SH-SY5Y (cell line): ENCODE measurements around the gene SGCD.

ENCODE experiments used
- GATA2 ChIP-seq: IDR thresholded peaks from 2 replicates; pipeline ENCODE4 v1.6.1; 2011; ENCODE audit warnings: mild to moderate bottlenecking, low read depth, low read length
- GATA3 ChIP-seq: IDR thresholded peaks from 2 replicates; pipeline ENCODE4 v1.6.1; 2011; ENCODE audit warnings: low read depth, mild to moderate bottlenecking, low read length, moderate library complexity

DNA sequence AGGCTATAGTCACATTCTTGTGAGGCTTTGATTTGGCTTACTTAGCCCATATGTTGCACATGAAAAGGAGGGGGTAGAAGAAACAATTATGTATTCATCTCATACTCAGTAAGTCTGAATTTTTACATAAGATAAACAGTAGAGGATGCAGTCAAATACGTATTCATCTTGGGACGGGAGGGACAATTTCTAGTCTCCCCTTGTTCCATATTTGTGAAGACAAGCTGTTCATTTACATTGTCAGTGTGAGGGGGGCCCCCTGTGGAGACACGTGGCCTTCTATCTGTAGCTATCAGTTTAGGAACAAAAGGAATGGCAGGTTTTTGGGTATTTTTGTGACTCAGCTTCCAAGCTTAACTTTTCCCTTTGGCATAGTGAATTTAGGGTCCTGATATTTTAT is 474.0 kb downstream of the SGCD start:
- TF ChIP-seq GATA2 (no peak), GATA3 (no peak)
